ENCODE results near the gene ZNF579.

ZNF579 gene, protein sequence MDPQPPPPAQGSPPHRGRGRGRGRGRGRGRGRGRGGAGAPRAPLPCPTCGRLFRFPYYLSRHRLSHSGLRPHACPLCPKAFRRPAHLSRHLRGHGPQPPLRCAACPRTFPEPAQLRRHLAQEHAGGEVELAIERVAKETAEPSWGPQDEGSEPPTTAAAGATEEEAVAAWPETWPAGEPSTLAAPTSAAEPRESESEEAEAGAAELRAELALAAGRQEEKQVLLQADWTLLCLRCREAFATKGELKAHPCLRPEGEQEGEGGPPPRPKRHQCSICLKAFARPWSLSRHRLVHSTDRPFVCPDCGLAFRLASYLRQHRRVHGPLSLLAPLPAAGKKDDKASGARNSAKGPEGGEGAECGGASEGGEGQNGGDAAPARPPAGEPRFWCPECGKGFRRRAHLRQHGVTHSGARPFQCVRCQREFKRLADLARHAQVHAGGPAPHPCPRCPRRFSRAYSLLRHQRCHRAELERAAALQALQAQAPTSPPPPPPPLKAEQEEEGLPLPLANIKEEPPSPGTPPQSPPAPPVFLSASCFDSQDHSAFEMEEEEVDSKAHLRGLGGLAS

GRCh38 chr19:55580628-55581144, at the start of gene ZNF579:
Gene ZNF579 (minus strand): TSS chr19:55580848. CDS start chr19:55579639, 1,209 bp downstream.
- Histone ChIP-seq H3K4me3 (ENCODE audit: low read length) (peak within 1 kb of the TSS; percentile 20), H3K4me1 (ENCODE audit: control insufficient read depth, insufficient read depth, low read length) (peaks cover 11% of the 10 kb centered on the region), H3K36me3 (ENCODE audit: control insufficient read depth, insufficient read depth, low read length) (no peaks in the 10 kb centered on the region), H3K9ac (ENCODE audit: low read length) (peak within 1 kb of the TSS; percentile 93), H3K9me3 (ENCODE audit: control insufficient read depth, low read length) (no peaks in the 10 kb centered on the region), H3K27me3 (ENCODE audit: control insufficient read depth, insufficient read depth, low read length) (no peaks in the 10 kb centered on the region)

GRCh38 chr19:55626350-55626749, 45.7 kb upstream of the ZNF579 start:
- no peaks in the 10 kb centered on the region for H3K27me3 ChIP-seq (ENCODE audit: control insufficient read depth, insufficient read depth, low read length)
- H3K9ac ChIP-seq (ENCODE audit: low read length) = no peak overlapping the region
- no peak overlapping the region for H3K4me3 ChIP-seq (ENCODE audit: low read length)
- H3K9me3 ChIP-seq (ENCODE audit: control insufficient read depth, low read length) = no peaks in the 10 kb centered on the region
- H3K4me1 ChIP-seq (ENCODE audit: control insufficient read depth, insufficient read depth, low read length) = peaks cover 14% of the 10 kb centered on the region
- no peaks in the 10 kb centered on the region for H3K36me3 ChIP-seq (ENCODE audit: control insufficient read depth, insufficient read depth, low read length)

- Histone ChIP-seq H3K27me3 (ENCODE audit: control insufficient read depth, insufficient read depth, low read length) (no peaks in the 10 kb centered on the region), H3K4me1 (ENCODE audit: control insufficient read depth, insufficient read depth, low read length) (peaks cover 14% of the 10 kb centered on the region), H3K4me3 (ENCODE audit: low read length) (no peak overlapping the region), H3K9me3 (ENCODE audit: control insufficient read depth, low read length) (no peaks in the 10 kb centered on the region), H3K36me3 (ENCODE audit: control insufficient read depth, insufficient read depth, low read length) (no peaks in the 10 kb centered on the region), H3K9ac (ENCODE audit: low read length) (peak overlapping the region; percentile 73)
Observed at GRCh38 chr19:55625004-55625326, 44.3 kb upstream of the ZNF579 start.

DNA sequence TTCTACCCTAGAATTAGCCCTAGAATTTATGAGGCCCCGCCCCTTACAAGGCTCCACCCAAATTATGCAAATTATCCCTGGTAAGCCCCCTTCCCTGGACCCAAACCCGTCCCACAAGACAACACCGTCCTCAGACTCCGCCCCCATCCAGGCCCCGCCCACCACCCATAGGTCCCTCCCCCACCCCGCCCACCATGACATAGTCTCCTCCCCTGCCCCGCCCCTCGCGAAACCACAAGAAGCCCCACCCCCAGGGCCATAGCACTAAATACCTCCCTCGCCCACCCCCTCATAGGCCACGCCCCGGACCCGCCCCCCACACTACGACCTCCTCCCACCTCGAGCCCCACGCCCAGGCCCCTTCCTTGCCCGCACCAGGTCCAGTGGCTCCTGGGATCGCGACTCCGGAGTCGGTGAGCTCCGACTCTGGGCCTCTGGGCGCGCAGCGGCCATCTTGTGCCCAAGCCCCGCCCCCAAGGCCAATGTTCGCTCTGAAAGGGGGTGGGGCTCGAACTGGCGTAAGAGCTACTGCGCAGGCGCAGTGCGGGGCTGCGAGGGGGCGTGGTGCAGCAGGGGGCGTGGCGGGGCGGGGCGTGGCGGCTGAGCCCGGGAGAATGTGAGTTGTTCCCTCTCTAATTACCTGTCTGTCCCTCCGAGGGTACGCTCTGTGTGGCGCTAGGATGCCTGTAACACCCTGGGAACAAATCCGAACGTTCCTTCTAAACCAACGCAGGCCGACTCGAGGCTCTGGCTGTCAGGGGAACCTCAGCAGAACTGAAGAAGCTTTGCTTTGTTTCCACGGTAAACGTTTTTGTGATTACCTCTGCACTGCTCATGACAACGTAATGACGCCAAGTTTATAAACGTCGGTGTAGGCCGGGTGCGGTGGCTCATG, 43.7 kb upstream of the ZNF579 start, which contains the start of gene ZNF784:
Gene ZNF784, minus strand, starts transcription at position 458 of the 895 bp plus-strand sequence. Its CDS starts 5 bp downstream, at position 453.
- Histone ChIP-seq H3K4me3 (ENCODE audit: low read length) (peak within 1 kb of the TSS; percentile 17), H3K9me3 (ENCODE audit: control insufficient read depth, low read length) (no peaks in the 10 kb centered on the region), H3K4me1 (ENCODE audit: control insufficient read depth, insufficient read depth, low read length) (peaks cover 14% of the 10 kb centered on the region), H3K27me3 (ENCODE audit: control insufficient read depth, insufficient read depth, low read length) (no peaks in the 10 kb centered on the region), H3K9ac (ENCODE audit: low read length) (peak within 1 kb of the TSS; percentile 73), H3K36me3 (ENCODE audit: control insufficient read depth, insufficient read depth, low read length) (no peaks in the 10 kb centered on the region)

GRCh38 chr19:55623561-55623960, 42.9 kb upstream of the ZNF579 start:
- Histone ChIP-seq H3K9me3 (ENCODE audit: control insufficient read depth, low read length) (no peaks in the 10 kb centered on the region), H3K4me1 (ENCODE audit: control insufficient read depth, insufficient read depth, low read length) (peaks cover 14% of the 10 kb centered on the region), H3K4me3 (ENCODE audit: low read length) (no peak overlapping the region), H3K9ac (ENCODE audit: low read length) (no peak overlapping the region), H3K27me3 (ENCODE audit: control insufficient read depth, insufficient read depth, low read length) (no peaks in the 10 kb centered on the region), H3K36me3 (ENCODE audit: control insufficient read depth, insufficient read depth, low read length) (no peaks in the 10 kb centered on the region)

- H3K4me1 ChIP-seq (ENCODE audit: control insufficient read depth, insufficient read depth, low read length) = peaks cover 14% of the 10 kb centered on the region
- no peaks in the 10 kb centered on the region for H3K27me3 ChIP-seq (ENCODE audit: control insufficient read depth, insufficient read depth, low read length)
- no peaks in the 10 kb centered on the region for H3K9me3 ChIP-seq (ENCODE audit: control insufficient read depth, low read length)
- no peak overlapping the region for H3K9ac ChIP-seq (ENCODE audit: low read length)
- no peak overlapping the region for H3K4me3 ChIP-seq (ENCODE audit: low read length)
- no peaks in the 10 kb centered on the region for H3K36me3 ChIP-seq (ENCODE audit: control insufficient read depth, insufficient read depth, low read length)
Observed at GRCh38 chr19:55623130-55623529, 42.5 kb upstream of the ZNF579 start.

DNA sequence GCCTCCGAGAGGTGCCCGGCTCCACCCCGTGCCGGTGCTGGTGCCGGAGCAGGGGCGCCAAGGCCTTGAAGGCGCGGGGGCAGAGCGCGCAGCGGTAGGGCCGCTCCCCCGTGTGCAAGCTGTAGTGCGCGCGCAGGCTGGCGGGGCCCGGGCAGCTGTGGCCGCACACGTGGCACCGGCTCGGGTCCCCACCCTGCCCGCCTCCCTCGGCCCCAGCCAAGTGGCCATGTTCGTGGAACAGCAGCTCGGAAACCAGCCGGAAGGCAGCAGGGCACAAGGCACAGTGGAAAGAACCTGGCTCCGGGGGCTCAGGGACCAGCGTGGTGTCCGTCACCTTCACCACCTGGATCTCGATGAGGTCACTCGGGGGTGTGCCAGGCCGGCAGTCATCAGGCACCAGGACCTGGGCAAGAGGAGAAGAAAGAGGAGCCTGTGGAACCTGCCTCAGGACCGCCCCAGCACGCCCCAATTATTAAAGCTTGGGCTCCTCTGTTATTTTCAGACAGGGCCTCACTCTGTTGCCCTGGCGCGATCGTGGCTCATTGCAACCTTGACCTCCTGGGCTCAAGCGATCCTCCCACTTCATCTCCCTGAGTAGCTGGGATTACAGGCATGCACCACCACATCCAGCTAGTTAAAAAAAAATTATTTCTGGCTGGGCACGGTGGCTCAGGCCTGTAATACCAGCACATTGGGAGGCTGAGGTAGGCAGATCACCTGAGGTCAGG, 41.8 kb upstream of the ZNF579 start:
- Histone ChIP-seq H3K9me3 (ENCODE audit: control insufficient read depth, low read length) (no peaks in the 10 kb centered on the region), H3K27me3 (ENCODE audit: control insufficient read depth, insufficient read depth, low read length) (no peaks in the 10 kb centered on the region), H3K4me3 (ENCODE audit: low read length) (no peak overlapping the region), H3K36me3 (ENCODE audit: control insufficient read depth, insufficient read depth, low read length) (peaks cover 3% of the 10 kb centered on the region), H3K9ac (ENCODE audit: low read length) (no peak overlapping the region), H3K4me1 (ENCODE audit: control insufficient read depth, insufficient read depth, low read length) (peaks cover 14% of the 10 kb centered on the region)

DNA sequence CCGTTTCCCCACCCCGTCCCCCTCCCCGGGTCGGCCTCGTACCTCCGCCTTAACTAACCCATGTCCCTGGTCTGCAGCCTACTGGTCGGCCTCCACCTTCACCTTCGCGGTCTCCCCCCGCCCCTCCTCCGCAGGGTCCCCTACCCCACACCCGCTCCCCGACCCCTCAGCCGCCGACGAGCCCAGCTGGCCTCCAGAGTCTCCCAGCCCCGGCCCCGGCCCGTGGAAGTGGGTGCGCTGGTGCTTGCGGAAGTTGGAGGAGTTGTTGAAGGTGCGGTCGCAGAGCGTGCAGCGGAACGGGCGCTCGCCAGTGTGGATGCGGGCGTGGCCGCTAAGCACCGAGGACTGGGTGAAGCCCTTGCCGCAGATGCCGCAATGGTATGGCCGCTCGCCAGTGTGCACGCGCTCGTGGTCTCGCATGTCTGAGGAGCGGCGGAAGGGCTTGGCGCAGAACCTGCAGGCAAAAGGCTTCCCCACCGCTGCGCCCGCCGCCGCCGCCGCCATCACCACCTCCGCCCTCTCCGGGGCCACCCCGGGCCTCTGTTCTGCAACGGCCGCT, 41.1 kb upstream of the ZNF579 start:
- H3K36me3 ChIP-seq (ENCODE audit: control insufficient read depth, insufficient read depth, low read length) = peaks cover 4% of the 10 kb centered on the region
- peaks cover 14% of the 10 kb centered on the region for H3K4me1 ChIP-seq (ENCODE audit: control insufficient read depth, insufficient read depth, low read length)

DNA sequence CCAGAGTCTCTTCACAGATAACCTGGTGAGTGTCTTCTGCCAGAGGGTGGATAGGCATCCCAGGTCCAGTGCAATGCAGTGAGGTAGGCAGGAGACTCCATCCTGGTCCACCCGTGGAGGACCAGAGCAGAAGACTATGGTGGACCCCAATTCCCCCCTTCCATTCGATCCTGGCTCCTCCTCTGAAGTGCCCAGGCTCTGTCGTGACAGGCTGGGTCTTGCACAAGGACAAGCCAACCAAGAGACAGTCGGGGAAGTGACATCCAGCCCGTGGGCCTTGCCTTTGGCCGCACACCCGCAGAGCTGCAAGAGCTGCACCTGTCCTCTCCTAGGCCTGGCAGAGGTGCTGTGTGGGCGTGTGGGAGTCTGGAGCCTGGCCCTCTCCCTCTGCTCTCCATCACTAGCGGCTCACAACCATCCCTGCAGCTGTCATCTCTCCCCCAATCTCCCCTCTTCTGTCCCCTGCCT, 40.6 kb upstream of the ZNF579 start:
- no peak overlapping the region for H3K9ac ChIP-seq (ENCODE audit: low read length)

More for the DNA sequence above, 41.1 kb upstream of the ZNF579 start:
- H3K9me3 ChIP-seq (ENCODE audit: control insufficient read depth, low read length) = no peaks in the 10 kb centered on the region
- no peaks in the 10 kb centered on the region for H3K27me3 ChIP-seq (ENCODE audit: control insufficient read depth, insufficient read depth, low read length)
- H3K4me3 ChIP-seq (ENCODE audit: low read length) = no peak overlapping the region
- no peak overlapping the region for H3K9ac ChIP-seq (ENCODE audit: low read length)

DNA sequence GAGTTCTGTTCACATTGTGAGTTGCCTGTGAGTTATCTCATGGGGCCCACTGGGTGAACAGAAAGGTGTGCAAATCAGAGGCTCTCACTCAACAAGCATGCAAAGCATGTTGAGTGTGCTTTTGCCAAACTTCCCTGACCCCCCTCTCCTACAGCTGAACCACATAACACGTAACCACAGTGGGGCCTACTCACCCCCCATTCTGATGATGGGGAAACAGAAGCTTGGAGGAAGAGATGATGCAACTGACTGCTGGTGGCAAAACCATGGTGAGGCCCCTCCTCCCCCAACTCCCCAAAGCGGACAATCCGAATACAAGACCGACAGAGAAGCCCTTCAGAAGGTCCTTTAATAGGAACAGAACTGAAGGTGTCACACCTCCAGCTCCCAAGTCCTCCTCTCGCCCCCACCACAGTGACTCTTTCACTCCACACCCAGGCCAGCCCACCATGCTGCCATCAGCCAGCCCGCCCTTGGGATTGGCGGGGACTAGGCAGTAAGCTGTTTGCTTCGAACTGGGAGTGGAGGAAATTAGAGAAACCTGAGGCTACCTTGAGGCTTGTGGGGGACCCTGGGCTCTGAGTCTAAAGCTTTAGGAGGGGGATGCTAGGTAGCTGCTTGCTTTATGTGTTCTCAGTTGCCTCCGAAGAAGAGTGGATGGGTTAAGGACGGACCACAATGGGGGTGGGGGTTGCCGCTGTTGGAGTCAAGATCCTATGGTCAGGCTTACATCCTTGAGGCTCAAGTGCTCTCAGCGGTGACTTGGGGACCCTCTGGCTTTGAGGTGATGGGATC, 40.0 kb upstream of the ZNF579 start:
- Histone ChIP-seq H3K4me3 (ENCODE audit: low read length) (no peak overlapping the region), H3K4me1 (ENCODE audit: control insufficient read depth, insufficient read depth, low read length) (peaks cover 14% of the 10 kb centered on the region), H3K36me3 (ENCODE audit: control insufficient read depth, insufficient read depth, low read length) (peaks cover 4% of the 10 kb centered on the region), H3K9me3 (ENCODE audit: control insufficient read depth, low read length) (no peaks in the 10 kb centered on the region), H3K27me3 (ENCODE audit: control insufficient read depth, insufficient read depth, low read length) (no peaks in the 10 kb centered on the region), H3K9ac (ENCODE audit: low read length) (no peak overlapping the region)

More for the DNA sequence above, 40.6 kb upstream of the ZNF579 start:
- H3K27me3 ChIP-seq (ENCODE audit: control insufficient read depth, insufficient read depth, low read length) = no peaks in the 10 kb centered on the region
- H3K9me3 ChIP-seq (ENCODE audit: control insufficient read depth, low read length) = no peaks in the 10 kb centered on the region
- no peak overlapping the region for H3K4me3 ChIP-seq (ENCODE audit: low read length)
- peaks cover 4% of the 10 kb centered on the region for H3K36me3 ChIP-seq (ENCODE audit: control insufficient read depth, insufficient read depth, low read length)
- peaks cover 14% of the 10 kb centered on the region for H3K4me1 ChIP-seq (ENCODE audit: control insufficient read depth, insufficient read depth, low read length)
